IPS-11a (cell line): Measurements from ENCODE around the gene PDE4D.
A peak's percentile ranks its signal among the peaks of the same experiment; 100 is the strongest.

Experiments
- H3K4me3 ChIP-seq: one replicate; pipeline ENCODE4 v1.5.1; 2013; ENCODE audit warnings: low read depth, low read length, control low read depth

The PDE4D gene

DNA sequence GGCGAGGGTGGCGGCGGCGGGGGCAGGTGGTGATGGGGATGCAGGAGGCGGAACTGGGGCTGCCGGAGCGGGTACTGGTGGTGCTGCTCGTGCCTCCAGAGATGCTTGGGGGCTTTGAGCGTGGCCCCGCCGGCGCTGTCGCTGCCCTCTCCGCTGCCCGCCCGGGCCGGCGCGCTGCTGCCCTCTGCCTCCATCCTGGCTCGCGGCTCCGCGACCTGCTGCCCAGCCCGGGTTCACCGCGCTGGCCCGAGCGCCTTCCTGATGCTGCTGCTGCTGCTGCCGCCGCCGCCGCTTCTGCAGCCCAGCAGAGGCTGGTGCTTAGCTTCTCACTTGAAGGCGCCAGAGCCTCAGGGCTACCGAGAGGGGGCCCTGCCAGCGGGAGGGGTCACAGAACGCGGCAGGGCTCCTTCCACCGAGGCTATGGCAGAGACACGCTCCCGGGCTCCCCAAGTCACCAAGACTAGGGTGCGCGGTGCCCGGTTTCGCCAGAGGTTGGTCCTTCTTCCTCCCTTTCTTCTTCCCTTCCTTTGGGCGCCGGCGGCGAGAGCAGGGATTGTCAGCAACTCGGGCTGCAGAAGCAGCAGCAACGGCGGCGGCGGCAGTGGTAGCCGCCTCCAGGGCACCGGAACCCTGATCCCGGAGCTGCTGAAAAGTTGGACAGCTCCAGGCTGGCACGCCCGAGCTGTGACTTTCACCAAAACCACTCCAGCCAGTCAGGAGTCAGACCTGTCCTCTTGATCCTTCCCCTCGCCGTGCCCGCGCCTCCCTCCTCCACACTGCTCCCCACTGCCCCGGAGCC is at the start of gene PDE4D:
PDE4D (minus strand) TSS at position 298 of the 799 bp plus-strand sequence.
- H3K4me3 ChIP-seq: peak within 1 kb of the TSS; percentile 31

DNA sequence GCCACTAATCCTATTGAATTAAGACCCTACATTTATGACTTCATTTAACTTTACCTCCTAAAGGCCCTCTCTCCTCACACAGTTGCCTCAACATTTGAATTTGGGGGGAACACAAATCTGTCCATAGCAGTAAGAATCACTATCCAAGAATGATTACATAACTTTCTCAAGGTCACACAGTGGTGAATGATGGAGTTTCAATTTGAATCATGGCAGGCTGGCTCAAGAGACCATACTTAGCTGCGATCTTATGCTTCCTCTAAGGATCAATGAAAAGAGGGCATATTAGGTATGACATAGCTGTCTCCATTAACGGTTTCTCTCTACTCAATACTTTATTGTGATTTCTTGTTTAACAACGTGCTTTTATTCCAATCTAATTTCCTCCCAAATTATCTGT is 44.1 kb upstream of the PDE4D start:
- no peak overlapping the region for H3K4me3 ChIP-seq

DNA sequence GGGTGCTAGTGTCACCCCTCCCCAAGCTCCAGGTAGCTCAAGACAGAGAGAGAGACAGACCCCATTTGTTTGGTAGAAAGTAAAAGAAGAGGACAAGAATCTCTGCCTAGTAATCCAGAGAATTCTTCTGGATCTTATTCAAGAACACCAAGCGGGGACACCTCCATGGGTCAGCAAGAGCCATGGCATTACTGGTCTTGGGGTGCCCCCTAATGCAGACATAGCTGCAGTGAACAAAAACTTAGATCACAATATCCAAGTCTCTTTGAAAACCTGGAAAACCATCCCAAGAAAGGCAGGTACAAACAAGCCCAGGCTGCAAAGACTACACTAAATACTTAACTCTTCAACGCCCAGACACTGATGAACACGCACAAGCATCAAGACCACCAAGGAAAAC is 29.9 kb upstream of the PDE4D start:
- H3K4me3 ChIP-seq: no peak overlapping the region

DNA sequence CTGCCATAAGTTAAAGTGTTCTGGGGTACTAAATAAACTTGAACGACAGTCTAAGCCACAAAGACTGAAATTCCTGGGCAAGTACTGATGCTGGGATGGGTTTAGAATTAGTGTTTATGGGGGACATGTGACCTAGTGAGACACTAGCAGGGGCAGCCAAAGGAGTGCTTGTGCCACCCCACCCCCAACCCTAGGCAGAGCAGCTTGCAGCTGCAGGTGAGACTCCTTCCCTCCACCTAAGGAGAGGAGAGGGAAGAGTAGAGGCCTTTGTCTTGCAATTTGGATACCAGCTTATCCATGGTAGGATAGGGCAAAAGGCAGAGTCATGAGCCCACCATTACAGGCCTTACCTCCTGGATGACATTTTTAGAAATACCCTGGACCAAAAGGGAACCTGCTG is 28.7 kb upstream of the PDE4D start:
- no peak overlapping the region for H3K4me3 ChIP-seq

DNA sequence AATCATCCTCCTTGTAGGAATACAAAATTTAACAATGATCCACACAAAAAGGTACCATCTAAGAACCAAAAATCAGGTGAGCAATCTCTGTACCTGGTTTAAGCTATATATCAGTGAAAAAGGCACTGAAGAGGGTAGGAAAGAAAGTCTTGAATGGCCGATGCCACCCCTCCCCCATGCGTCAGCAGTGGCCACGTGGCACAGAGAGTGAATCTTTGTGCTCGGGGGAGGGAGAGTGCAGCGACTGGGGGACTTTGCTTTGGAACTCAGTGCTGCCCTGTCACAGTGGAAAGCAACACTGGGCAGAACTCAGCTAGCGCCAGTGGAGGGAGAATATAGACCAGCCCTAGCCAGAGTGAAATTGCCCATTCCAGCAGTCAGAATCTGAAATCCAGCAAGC is 28.3 kb upstream of the PDE4D start:
- no peak overlapping the region for H3K4me3 ChIP-seq

DNA sequence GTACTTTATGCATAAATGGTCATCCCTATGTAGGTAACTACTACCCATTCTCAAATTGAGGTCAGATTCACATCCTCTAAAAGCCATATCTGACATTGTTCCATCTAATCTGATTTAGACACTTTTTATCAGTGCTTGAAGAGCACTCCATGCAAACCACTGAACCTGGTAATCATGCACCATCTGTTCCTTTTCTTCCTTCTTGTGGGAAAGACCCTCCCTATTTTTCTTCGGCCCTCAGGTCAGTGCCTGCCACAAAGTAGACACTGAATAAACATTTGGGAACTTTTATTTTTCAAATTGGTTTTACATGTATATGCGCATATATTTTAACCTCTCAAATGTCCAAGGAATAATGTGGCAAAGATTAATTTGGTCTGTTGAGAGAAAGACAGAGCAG is 26.0 kb upstream of the PDE4D start:
- no peak overlapping the region for H3K4me3 ChIP-seq

DNA sequence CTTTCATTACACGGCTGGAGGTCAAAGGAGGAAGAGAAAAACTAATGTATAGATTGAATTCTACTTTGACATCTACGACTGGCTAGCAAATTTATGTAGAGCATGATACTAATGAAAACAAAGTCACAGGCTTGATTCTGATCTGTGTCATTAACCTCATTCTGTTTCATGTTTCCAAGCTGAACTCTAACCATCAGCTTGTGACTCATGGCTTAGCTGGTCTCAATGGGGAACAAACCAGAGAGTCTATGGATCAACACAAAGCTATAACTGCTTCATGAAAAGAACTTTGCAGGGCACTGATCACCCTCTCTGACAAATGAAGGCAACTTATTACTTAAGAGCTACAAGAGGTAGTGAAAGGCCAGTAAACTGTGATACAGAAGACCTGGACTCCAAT is 23.6 kb upstream of the PDE4D start:
- no peak overlapping the region for H3K4me3 ChIP-seq

DNA sequence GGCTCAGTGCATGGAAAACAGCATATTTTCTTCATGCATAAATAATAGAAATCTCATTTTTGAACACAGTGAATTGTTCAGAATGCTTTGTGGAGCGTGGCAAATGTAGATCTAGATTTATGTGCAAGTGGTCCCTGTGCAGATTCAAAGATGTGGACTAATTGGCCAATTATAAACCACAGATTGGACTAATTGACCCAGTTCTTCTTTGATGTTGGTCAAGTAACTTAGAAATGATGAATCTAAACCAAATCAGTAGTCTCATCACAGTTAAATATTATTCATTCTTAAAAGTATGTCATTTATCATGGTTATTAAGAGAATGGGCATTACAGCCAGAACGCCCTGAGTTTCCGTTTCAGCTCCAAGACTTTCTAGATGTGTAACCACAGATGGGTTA is 11.7 kb upstream of the PDE4D start:
- H3K4me3 ChIP-seq: no peak overlapping the region

DNA sequence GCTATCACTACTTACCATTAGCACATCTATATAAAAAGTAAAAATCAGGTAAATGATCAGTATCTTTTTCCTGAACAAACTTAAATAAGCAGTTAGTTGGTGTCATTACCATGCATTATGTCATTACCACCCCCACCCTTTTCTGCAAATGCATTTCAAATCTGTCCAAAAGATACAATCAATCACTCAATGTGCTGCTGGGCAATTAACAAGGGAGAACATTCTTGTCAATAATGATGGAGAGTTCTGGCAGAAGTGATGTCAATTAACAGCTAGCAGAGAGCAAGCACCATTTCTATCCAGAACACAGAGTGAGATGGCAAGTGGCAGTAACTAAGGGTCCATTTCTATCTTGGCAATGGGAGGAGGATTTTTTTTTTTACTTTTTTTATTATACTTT is 3.5 kb upstream of the PDE4D start:
- H3K4me3 ChIP-seq: no peak overlapping the region

DNA sequence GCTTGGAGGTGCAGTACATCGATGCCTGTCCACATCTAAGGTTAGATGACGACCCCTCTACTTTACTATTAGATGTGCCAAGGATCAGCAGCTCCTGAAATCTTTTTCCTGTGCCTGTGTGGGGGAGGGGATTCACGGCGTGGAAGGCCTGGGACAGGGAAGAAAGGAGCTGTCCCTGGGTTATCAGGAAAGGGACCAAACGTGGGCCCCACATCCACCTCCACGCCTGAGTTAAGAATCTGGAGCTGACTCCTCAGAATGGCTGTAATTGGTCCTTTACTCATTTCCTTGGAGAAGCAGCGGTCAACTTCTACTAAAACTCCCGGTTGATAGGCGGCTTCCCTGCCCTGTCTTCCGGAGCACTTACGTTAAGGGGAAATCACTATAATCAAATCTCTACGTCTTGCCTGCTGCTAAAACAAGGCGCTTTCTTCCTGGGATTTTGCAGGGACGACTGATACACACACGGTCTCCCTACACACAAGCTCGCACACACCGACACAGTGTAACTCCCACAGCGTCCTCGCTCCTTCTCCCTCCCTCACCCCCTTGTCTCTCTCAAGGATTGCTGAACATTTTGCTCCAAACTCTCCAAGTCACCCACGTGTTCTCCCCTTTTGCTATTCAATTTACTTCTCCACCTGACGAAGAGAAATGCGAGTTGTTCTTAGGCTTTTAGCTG is 1.4 kb downstream of the PDE4D start:
- peak overlapping the region; percentile 31 for H3K4me3 ChIP-seq

DNA sequence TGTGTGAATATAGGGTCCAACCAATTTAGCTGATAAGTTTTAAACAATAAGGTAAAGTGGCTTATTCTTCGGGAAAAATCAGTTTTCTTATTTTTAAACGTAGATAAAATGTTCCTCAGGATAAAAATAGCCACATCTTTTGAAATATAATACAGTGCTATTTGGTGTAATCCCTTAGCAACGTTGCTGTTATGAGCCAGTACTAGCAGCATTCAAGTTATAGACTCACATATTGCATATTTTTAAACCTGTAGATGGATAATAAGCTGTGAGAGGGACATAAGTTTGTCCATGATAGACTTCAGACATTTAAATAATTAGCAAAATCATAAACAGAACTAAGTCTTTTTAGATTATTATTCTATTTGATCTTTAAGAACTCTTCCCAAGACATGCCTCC is 6.3 kb downstream of the PDE4D start:
- no peak overlapping the region for H3K4me3 ChIP-seq

DNA sequence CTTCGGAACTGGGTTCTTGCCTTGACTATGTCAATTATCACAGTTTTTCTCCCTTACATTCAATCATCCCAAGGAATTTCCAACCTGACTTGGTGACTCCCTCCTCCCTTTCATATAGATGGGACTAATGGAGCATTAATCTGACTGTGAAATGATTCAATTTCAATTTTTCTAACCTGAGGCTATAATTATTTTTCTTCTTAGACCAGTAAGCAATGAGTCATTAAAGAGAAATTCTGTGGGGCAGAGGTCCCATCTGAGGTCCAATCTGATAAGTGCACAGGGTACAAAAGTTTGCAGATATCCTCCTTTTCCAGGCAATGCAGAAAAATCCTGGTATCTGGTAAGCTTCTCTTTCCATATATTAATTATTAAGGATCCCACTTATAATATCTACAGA is 18.9 kb downstream of the PDE4D start:
- H3K4me3 ChIP-seq: no peak overlapping the region

DNA sequence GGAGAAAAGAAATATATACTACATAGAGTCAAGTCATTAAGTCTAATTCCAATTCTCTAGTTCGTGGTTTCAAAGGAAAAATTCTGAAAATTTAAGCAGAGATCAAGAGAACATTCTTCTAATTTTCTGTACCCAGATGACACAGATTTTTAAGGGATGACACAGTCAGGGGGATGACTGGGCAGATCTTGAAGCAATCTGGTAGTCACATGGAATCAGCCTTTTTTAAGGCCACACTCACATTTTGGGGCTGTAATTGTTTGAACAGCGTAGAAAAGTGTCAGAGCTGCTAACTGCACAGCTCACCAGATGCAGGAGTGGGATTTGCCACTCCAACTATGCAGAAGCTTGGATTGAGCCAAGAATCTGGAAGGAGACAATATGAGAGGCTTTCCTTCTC is 20.4 kb downstream of the PDE4D start:
- H3K4me3 ChIP-seq: no peak overlapping the region

DNA sequence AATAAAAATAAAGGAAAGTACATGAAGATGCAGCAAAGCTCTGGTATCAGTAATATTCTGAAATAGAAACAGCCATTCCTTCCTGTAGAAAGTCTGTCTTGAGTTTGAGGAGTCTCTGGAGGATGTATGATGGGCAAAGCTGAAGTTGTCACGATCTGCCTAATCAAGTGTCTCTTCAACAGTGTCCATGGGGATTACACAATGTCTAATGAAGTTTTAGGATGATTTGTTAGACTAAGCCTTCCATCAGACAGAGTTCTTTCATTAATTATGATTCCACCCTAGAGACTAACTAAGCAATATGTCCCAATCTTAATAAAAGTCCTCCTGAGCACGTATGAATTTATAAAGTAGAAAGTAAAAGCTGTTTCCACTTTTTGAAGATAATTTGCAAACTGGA is 26.9 kb downstream of the PDE4D start:
- H3K4me3 ChIP-seq: no peak overlapping the region

DNA sequence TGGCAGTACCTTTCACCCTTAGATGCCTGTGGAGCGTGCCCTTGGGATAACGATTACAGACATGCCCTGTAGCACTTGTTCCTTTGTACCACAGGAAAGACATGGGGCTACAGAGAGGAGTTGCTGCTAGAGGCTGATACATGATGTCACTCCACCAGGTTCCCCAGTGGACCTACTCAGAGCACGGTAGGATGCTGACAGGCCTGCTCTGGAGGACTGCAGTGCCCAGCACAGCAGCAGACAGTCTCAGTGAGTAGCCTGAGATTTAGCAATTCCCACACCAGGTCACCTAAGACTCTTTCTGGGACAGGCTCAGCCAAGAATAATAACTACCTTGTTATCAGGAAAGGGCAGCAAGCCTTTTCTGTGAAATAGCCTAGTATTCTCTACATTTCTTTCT is 28.8 kb downstream of the PDE4D start:
- H3K4me3 ChIP-seq: no peak overlapping the region

DNA sequence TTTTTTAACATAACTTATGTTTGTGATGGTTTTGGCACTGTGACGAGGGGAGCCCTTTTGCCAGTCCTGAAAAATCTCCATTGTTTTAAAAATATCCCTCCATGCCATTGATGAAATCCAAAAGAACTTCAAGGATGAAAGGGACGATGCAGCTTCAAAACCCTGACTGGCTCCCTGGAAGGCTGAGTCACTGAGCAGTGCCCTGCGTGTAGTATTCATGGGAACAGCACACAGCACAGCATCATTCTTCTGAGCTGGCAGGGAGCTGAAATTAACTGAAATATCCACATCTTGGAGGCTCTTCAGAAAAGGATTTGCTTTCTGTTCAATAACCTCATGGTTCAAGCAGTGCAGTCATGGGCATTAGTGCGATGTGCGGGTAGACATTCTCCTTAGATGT is 29.7 kb downstream of the PDE4D start:
- no peak overlapping the region for H3K4me3 ChIP-seq

DNA sequence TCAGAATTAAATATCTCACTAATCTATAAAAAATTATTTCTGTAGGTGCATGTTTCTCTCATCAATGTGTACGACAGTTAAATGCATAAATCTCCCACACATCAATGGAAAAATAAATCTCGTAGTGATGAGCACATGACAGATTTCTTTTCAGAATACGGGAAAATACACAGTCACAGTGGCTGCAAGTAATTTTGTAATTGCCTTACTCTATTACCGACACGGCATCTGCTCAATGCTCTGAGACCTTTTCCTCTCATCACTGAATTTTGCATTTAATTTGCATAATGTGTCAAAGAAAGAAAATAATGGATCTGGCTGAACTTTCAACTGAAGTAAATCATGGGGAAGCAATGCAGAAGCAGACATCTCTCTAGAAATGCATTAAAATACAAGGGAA is 37.2 kb downstream of the PDE4D start:
- no peak overlapping the region for H3K4me3 ChIP-seq

DNA sequence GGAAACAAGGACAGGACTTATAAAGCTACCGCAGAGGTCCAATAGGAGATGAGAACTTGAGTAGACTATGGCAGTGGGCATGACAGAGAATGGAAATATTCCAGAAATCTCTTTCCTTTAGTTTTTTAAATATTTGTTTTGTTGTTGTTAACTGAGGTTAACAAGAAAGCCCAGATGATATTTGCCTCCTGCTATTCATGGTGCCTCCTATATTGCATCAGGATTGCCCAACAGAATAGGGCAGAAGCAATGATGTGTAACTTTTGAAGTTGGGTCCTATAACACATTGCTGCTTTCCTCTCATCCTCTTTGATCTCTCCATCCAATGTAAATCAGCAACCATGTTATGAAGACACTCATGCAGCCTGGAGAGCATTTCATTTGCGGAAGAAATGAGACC is 42.8 kb downstream of the PDE4D start:
- no peak overlapping the region for H3K4me3 ChIP-seq

DNA sequence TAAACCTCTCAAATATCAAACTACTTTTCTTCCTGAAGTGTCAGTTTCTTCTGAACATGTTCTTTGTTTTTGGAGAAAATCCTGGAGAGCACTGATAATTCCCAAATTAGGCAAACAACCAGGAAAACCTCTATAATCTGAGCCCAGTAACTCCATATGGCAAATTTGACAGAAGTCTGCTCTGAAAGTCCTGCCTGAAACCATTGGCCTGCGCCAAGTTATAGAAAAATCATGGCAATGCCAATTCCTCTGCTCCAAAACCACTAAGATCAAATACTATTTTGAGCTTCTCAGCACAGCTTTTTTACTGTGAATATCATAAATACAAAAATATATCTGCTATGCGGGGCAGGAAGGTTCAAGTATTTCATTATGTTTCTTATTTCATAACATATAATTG is 45.9 kb downstream of the PDE4D start:
- H3K4me3 ChIP-seq: no peak overlapping the region

DNA sequence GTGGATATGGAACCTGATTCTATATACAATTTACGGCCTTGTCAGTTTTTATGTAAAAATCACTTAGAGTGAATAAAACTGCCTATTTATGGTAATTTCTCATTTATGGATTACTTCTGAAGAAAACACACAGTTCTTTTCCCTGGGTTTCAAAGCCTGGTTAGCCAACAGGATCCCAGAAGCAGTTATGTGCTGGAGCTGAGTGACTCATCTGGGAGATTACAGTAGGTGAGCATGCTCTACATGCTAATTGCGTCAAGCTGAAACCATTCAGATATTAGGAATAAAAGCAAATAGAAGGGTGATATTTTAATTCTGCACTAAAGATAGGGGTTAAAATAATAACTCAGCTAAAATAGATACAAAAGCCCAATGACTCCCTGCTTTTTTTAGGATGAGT is 47.8 kb downstream of the PDE4D start:
- no peak overlapping the region for H3K4me3 ChIP-seq

DNA sequence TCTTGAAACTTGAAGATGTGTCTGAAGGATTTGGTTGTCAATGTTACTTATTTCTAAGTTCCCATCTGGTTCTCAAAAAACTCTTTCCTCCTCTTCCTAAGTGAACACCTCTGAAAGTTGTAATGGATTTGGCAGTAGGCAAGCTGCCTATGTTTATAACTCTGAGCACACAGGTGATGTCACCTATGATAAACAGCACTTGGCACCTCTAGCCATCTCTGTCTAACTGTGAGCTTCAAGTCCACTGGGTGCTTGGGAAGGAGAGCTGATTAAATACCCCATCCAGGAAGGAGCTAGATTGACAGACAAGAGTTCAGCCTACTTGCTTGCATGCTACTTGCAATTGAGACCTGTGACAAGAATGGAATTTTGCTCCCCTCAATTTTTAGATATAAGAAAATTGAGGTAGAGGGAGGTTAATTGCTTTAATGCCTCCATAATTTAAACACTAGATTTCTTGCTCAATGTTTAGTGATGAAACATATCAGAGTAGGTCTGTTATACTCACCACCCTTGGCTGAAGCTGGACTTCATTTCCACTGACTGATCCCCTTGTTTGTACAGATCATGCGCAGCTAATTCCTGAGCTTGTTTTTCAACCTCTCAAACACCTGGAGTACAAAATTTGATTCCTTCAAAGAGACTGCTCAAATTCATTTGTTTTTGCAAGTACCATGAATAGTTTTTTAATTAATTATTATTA is 49.9 kb downstream of the PDE4D start:
- H3K4me3 ChIP-seq: no peak overlapping the region

DNA sequence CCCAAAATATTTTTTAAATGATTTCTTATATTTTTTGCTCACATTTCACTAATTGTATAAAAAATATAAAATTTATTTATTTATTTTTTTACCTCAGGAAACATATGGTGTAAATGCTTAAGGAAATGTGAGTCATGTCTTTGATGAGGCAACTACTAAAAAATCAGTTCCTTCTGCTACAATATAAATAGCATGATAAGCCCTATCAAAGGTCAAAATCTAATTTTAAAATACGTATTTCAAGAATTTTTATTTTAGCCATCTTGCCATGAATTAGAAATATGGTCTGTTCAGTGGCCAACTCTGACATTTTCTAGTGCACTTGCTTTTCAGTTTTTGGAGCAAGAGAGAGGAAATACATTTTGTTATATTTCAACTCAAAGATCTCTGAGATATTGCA is 50.5 kb downstream of the PDE4D start:
- H3K4me3 ChIP-seq: no peak overlapping the region
